Fibroblast of lung (primary cell): ENCODE results near the gene KDELR1. TPM values are rescaled to one million over a fixed set of nuclear protein-coding genes. Genes with fewer than 3 reads are reported as not detected.

Experiments
- DNase-seq, 2 donors: peaks; one replicate each; pipeline versions ENCODE4 v3.0.0 to v3.0.0-alpha.2; 2010; ENCODE audit warnings: low read depth in 2 of 2
- H2AFZ ChIP-seq: 2 replicates; pipeline ENCODE4 v1.5.1; 2012; ENCODE audit warnings: low read length, control low read depth, inconsistent platforms
- H3K27ac ChIP-seq: 2 replicates; pipeline ENCODE4 v1.5.1; 2011; ENCODE audit warnings: low read length, control low read depth; ENCODE audit not compliant: insufficient read depth
- H3K27me3 ChIP-seq: 2 replicates; pipeline ENCODE4 v1.5.1; 2011; ENCODE audit warnings: mild to moderate bottlenecking, low read length; ENCODE audit not compliant: control insufficient read depth, insufficient read depth
- H3K36me3 ChIP-seq: 2 replicates; pipeline ENCODE4 v1.5.1; 2011; ENCODE audit warnings: low read length; ENCODE audit not compliant: control insufficient read depth, insufficient read depth
- H3K4me1 ChIP-seq: 2 replicates; pipeline ENCODE4 v1.5.1; 2011; ENCODE audit warnings: low read length; ENCODE audit not compliant: control insufficient read depth, insufficient read depth; ENCODE audit errors: extremely low read depth
- H3K4me2 ChIP-seq: 2 replicates; pipeline ENCODE4 v1.5.1; 2011; ENCODE audit warnings: low read length, control low read depth; ENCODE audit not compliant: insufficient read depth; ENCODE audit errors: extremely low read depth
- H3K4me3 ChIP-seq, 4 experiments: fragments of 200-600 bp in 1 of 4; sonication (generic) in 1 of 4; replicated peaks in 1 of 4; 2 replicates each; pipeline ENCODE4 v1.5.1; 2011 to 2016; ENCODE audit warnings: low read length in 4 of 4, low read depth in 3 of 4, mild to moderate bottlenecking in 3 of 4, control low read depth in 2 of 4, inconsistent platforms in 1 of 4, mixed read lengths in 1 of 4; ENCODE audit not compliant: insufficient read depth in 1 of 4; ENCODE audit errors: control extremely low read depth in 1 of 4
- H3K79me2 ChIP-seq: 2 replicates; pipeline ENCODE4 v1.5.1; 2012; ENCODE audit warnings: mild to moderate bottlenecking, low read length, inconsistent platforms; ENCODE audit not compliant: control insufficient read depth, insufficient read depth
- H3K9ac ChIP-seq: 2 replicates; pipeline ENCODE4 v1.5.1; 2011; ENCODE audit warnings: mild to moderate bottlenecking, low read length, control low read depth; ENCODE audit not compliant: insufficient read depth
- H3K9me3 ChIP-seq: 2 replicates; pipeline ENCODE4 v1.5.1; 2012; ENCODE audit warnings: low read depth, low read length; ENCODE audit not compliant: control insufficient read depth, insufficient read depth
- H4K20me1 ChIP-seq: 2 replicates; pipeline ENCODE4 v1.5.1; 2011; ENCODE audit warnings: low read length; ENCODE audit not compliant: control insufficient read depth, insufficient read depth; ENCODE audit errors: extremely low read depth
- CTCF ChIP-seq, 2 donors: IDR thresholded peaks in 1 of 2; conservative IDR thresholded peaks in 1 of 2; 1 replicate in 1 of 2; 2 replicates in 1 of 2; pipeline ENCODE4 v1.5.1; 2011 to 2012; ENCODE audit warnings: low read length in 2 of 2, control low read depth in 1 of 2, inconsistent platforms in 1 of 2, low read depth in 1 of 2, mild to moderate bottlenecking in 1 of 2
- EZH2 ChIP-seq: IDR thresholded peaks from 2 replicates; pipeline ENCODE4 v1.5.1; 2012; ENCODE audit warnings: low read length, control low read depth, mild to moderate bottlenecking; ENCODE audit errors: missing control alignments
- polyA plus RNA-seq, 2 donors: library from polyadenylated mRNA; depleted of rRNA in 1 of 2; stranded (reverse) in 1 of 2; unstranded in 1 of 2; fragments of >200 nt; gene quantifications; 2 replicates each; pipeline ENCODE4 v1.2.1, GENCODE V29; 2011 to 2012; ENCODE audit warnings: missing spikeins in 1 of 2
- total RNA-seq: library from RNA; depleted of rRNA; stranded (reverse); fragments of >200 nt; gene quantifications from 2 replicates; pipeline ENCODE4 v1.2.1, GENCODE V29; 2014

KDELR1 gene
- total and polyA plus RNA-seq, 2 donors (not counting 1 experiment from before 2014, with no cell fraction given), result 59.0 to 145 TPM

GRCh38 chr19:48332662-48333466, 58.5 kb downstream of the KDELR1 start:
- DNase-seq, result peak; percentile 98 to 99
- no peak overlapping the region for H2AFZ ChIP-seq

More at GRCh38 chr19:48332662-48333466, 58.5 kb downstream of the KDELR1 start:
- H3K4me1 ChIP-seq, result peaks cover 22% of the 10 kb centered on the region
- H3K36me3 ChIP-seq, result peaks cover 14% of the 10 kb centered on the region
- H3K4me2 ChIP-seq, result peak overlapping the region; percentile 32
- H3K27me3 ChIP-seq, result no peaks in the 10 kb centered on the region
- H3K4me3 ChIP-seq, result peak overlapping the region in 2 of 4 experiments; percentile 15 to 27
- H3K9ac ChIP-seq, result no peak overlapping the region
- TF ChIP-seq CTCF (conservative IDR thresholded peaks at IDR 0.05 in 1 of 2, IDR thresholded peaks at IDR 0.05 in 1 of 2; ENCODE audit: low read depth in 1 of 2, low read length in 2 of 2), result no peak
- no peak for TF ChIP-seq EZH2
- H3K9me3 ChIP-seq, result no peaks in the 10 kb centered on the region
- H3K27ac ChIP-seq, result no peak overlapping the region
- no peaks in the 10 kb centered on the region for H4K20me1 ChIP-seq
- H3K79me2 ChIP-seq, result peaks cover 17% of the 10 kb centered on the region

Other genes starting within 250 kb of the KDELR1 start
- gene LIG1, start 221.2 kb downstream of the KDELR1 start, total RNA-seq, result 8.5 and 10.6 TPM in 2 replicates
- gene LIG1, start 221.2 kb downstream of the KDELR1 start, polyA plus RNA-seq, result 10.6 and 30.5 TPM in 2 replicates
- 3.1 and 5.1 TPM in 2 replicates for gene ZSWIM9, start 220.9 kb downstream of the KDELR1 start, total RNA-seq
- gene ZSWIM9, start 220.9 kb downstream of the KDELR1 start, polyA plus RNA-seq, result 0.29 and 0.39 TPM in 2 replicates
- gene CARD8, start 135.6 kb downstream of the KDELR1 start, total RNA-seq, result 12.1 and 24.1 TPM in 2 replicates
- 15.1 and 16.4 TPM in 2 replicates for gene CARD8, start 135.6 kb downstream of the KDELR1 start, polyA plus RNA-seq
- gene ZNF114, start 121.5 kb downstream of the KDELR1 start, total RNA-seq, result 0.26 TPM in 1 of 2 replicates, not detected in the other
- gene ZNF114, start 121.5 kb downstream of the KDELR1 start, polyA plus RNA-seq, result 0.05 and 0.49 TPM in 2 replicates
- gene EMP3, start 66.0 kb downstream of the KDELR1 start, total RNA-seq, result 168 and 246 TPM in 2 replicates
- gene EMP3, start 66.0 kb downstream of the KDELR1 start, polyA plus RNA-seq, result 303 and 488 TPM in 2 replicates
- gene TMEM143, start 27.6 kb downstream of the KDELR1 start, total RNA-seq, result 2.8 and 8.3 TPM in 2 replicates
- 3.9 and 4.0 TPM in 2 replicates for gene TMEM143, start 27.6 kb downstream of the KDELR1 start, polyA plus RNA-seq
- gene SYNGR4, start 27.2 kb downstream of the KDELR1 start, total RNA-seq, result not detected in 2 replicates
- gene SYNGR4, start 27.2 kb downstream of the KDELR1 start, polyA plus RNA-seq, result not detected in 2 replicates
- gene GRIN2D, start 2.1 kb upstream of the KDELR1 start, total RNA-seq, result under 0.01 TPM in 2 replicates
- gene GRIN2D, start 2.1 kb upstream of the KDELR1 start, polyA plus RNA-seq, result 0.08 and 0.09 TPM in 2 replicates
- gene GRWD1, start 54.4 kb upstream of the KDELR1 start, total RNA-seq, result 9.1 and 12.1 TPM in 2 replicates
- gene GRWD1, start 54.4 kb upstream of the KDELR1 start, polyA plus RNA-seq, result 14.7 and 21.9 TPM in 2 replicates
- gene KCNJ14, start 64.0 kb upstream of the KDELR1 start, total RNA-seq, result 0.26 and 0.50 TPM in 2 replicates
- 0.15 and 0.18 TPM in 2 replicates for gene KCNJ14, start 64.0 kb upstream of the KDELR1 start, polyA plus RNA-seq
- gene CYTH2, start 77.8 kb upstream of the KDELR1 start, total RNA-seq, result 25.8 and 27.2 TPM in 2 replicates
- 18.6 and 26.6 TPM in 2 replicates for gene CYTH2, start 77.8 kb upstream of the KDELR1 start, polyA plus RNA-seq
- under 0.01 and 0.17 TPM in 2 replicates for gene LMTK3, start 120.3 kb upstream of the KDELR1 start, total RNA-seq
- gene LMTK3, start 120.3 kb upstream of the KDELR1 start, polyA plus RNA-seq, result 0.01 TPM in 1 of 2 replicates, not detected in the other
- gene SULT2B1, start 160.6 kb upstream of the KDELR1 start, total RNA-seq, result 0.33 TPM in 1 of 2 replicates, not detected in the other
- 0.10 TPM in 1 of 2 replicates, not detected in the other for gene SULT2B1, start 160.6 kb upstream of the KDELR1 start, polyA plus RNA-seq
- gene SPACA4, start 215.2 kb upstream of the KDELR1 start, total RNA-seq, result not detected in 2 replicates
- gene SPACA4, start 215.2 kb upstream of the KDELR1 start, polyA plus RNA-seq, result not detected in 2 replicates
- gene FAM83E, start 223.5 kb upstream of the KDELR1 start, total RNA-seq, result 0.50 and 1.0 TPM in 2 replicates
- not detected in 2 replicates for gene FAM83E, start 223.5 kb upstream of the KDELR1 start, polyA plus RNA-seq
- gene RPL18, start 227.6 kb upstream of the KDELR1 start, total RNA-seq, result 2,017 and 2,054 TPM in 2 replicates
- 1,166 and 1,578 TPM in 2 replicates for gene RPL18, start 227.6 kb upstream of the KDELR1 start, polyA plus RNA-seq
- 5.1 and 9.6 TPM in 2 replicates for gene SPHK2, start 228.0 kb upstream of the KDELR1 start, total RNA-seq
- gene SPHK2, start 228.0 kb upstream of the KDELR1 start, polyA plus RNA-seq, result 3.4 and 5.7 TPM in 2 replicates
- 17.2 and 23.6 TPM in 2 replicates for gene DBP, start 245.8 kb upstream of the KDELR1 start, total RNA-seq
- 3.2 and 4.8 TPM in 2 replicates for gene DBP, start 245.8 kb upstream of the KDELR1 start, polyA plus RNA-seq